ENCODE measurements around the gene MAPKAPK2.

The MAPKAPK2 gene

GRCh38 chr1:206739411-206740076 lies 54.8 kb downstream of the MAPKAPK2 start:
- TF ChIP-seq CTCF (IDR thresholded peaks at IDR 0.05; ENCODE audit: control insufficient read depth, insufficient read depth, low read depth, low read length, missing control alignments): no peak
- DNase-seq (ENCODE audit: low read depth): no peak
- no peak overlapping the region for H3K4me3 ChIP-seq (ENCODE audit: control insufficient read depth, low read depth, low read length)

- DNase-seq (ENCODE audit: low read depth): no peak
- TF ChIP-seq CTCF (IDR thresholded peaks at IDR 0.05; ENCODE audit: control insufficient read depth, insufficient read depth, low read depth, low read length, missing control alignments): no peak
- H3K4me3 ChIP-seq (ENCODE audit: control insufficient read depth, low read depth, low read length): no peak overlapping the region
Observed at GRCh38 chr1:206741142-206741701, 56.5 kb downstream of the MAPKAPK2 start.

GRCh38 chr1:206742719-206743383 lies 58.1 kb downstream of the MAPKAPK2 start:
- no peak overlapping the region for H3K4me3 ChIP-seq (ENCODE audit: control insufficient read depth, low read depth, low read length)
- TF ChIP-seq CTCF (IDR thresholded peaks at IDR 0.05; ENCODE audit: control insufficient read depth, insufficient read depth, low read depth, low read length, missing control alignments): no peak
- DNase-seq (ENCODE audit: low read depth): no peak

GRCh38 chr1:206744683-206745082 lies 60.0 kb downstream of the MAPKAPK2 start:
- no peak for TF ChIP-seq CTCF (IDR thresholded peaks at IDR 0.05; ENCODE audit: control insufficient read depth, insufficient read depth, low read depth, low read length, missing control alignments)
- no peak overlapping the region for H3K4me3 ChIP-seq (ENCODE audit: control insufficient read depth, low read depth, low read length)
- DNase-seq (ENCODE audit: low read depth): no peak

- TF ChIP-seq CTCF (IDR thresholded peaks at IDR 0.05; ENCODE audit: control insufficient read depth, insufficient read depth, low read depth, low read length, missing control alignments): no peak
- H3K4me3 ChIP-seq (ENCODE audit: control insufficient read depth, low read depth, low read length): no peak overlapping the region
- no peak for DNase-seq (ENCODE audit: low read depth)
Observed at GRCh38 chr1:206745301-206745700, 60.6 kb downstream of the MAPKAPK2 start.

GRCh38 chr1:206748348-206749030 lies 63.8 kb downstream of the MAPKAPK2 start:
- no peak overlapping the region for H3K4me3 ChIP-seq (ENCODE audit: control insufficient read depth, low read depth, low read length)
- TF ChIP-seq CTCF (IDR thresholded peaks at IDR 0.05; ENCODE audit: control insufficient read depth, insufficient read depth, low read depth, low read length, missing control alignments): no peak
- DNase-seq (ENCODE audit: low read depth): no peak

Data from AG09309 (cell line).